Hair follicle dermal papilla cell (primary cell): ENCODE data around the gene ZDBF2. TPM values are rescaled to one million over a fixed set of nuclear protein-coding genes. Genes with fewer than 3 reads are reported as not detected.

ENCODE experiments used
- small RNA-seq: library from RNA; depleted of rRNA; stranded (forward); fragments of <200 nt; gene quantifications from one replicate; pipeline ENCODE3, GENCODE V24; 2012
- total RNA-seq: library from RNA; depleted of rRNA; stranded (reverse); fragments of >200 nt; gene quantifications from 2 replicates; pipeline ENCODE4 v1.2.3, GENCODE V29; 2012

ZDBF2 gene
- total RNA-seq, result 6.3 and 11.7 TPM in 2 replicates

DNA sequence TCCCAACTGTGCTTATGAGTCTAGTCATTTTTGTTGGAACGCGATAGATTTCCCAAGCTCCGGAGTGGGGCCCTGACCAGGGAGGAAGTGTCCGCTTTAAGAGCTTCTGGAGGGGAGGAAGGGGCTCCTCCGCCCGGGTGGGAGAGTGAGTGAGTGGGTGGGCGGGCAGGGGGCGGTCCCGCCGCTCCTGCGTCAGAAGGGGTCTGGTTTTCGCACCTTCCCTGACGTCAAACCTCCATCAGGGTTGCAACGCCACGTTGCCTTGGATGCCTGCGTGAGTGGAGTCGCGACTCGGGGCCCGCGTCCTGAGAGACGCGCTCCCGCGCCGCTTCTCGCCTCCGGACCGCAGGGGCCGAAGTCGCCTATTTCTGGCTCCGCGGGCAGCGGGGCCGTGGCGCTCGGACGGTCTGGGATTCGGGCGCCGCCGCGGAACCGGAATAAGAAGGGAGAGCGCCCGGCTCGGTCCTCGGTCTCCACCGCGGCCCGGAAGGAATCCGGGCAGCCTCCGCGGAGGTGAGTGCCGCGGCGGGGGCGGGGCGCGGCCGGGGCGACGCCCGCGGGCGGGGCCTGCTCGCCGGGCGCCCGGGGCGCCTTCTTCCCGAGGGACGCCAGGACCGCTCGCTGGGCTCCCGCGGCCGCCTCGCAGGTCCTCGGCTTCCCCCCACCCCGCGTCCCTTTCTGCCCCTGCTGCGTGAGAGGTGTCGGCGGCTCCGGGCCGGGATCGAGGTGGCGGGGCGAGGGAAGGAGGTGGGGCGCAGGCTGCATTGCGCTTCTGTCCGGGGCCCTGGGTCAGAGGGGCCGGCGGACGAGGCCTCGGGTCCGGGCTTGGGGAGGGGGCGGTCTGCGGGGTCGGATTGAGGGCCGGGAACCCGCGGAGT is at the start of gene ZDBF2:
Gene ZDBF2, plus strand, starts transcription at position 230 of the 878 bp plus-strand sequence. CDS start 7,187 bp downstream, outside the sequence.

Small RNAs within 50 kb of the gene (small RNA-seq; reads per million reads assigned to genes)
- gene HMGN1P6 (not detected), gene RN7SKP260 (not detected)

Other genes starting within 250 kb of the ZDBF2 start
- gene INO80D, start 188.5 kb upstream of the ZDBF2 start, total RNA-seq, result 9.0 and 11.8 TPM in 2 replicates
- 100 and 110 TPM in 2 replicates for gene NDUFS1, start 115.2 kb upstream of the ZDBF2 start, total RNA-seq
- 267 and 312 TPM in 2 replicates for gene EEF1B2, start 114.8 kb upstream of the ZDBF2 start, total RNA-seq
- gene ADAM23, start 168.9 kb downstream of the ZDBF2 start, total RNA-seq, result 0.12 and 0.97 TPM in 2 replicates